Glomerular endothelial cell (primary cell): ENCODE data around the gene KATNBL1. TPM values are rescaled to one million over a fixed set of nuclear protein-coding genes. Genes with fewer than 3 reads are reported as not detected.
"Not testable (repeated sequence)": the region's sequence is repeated elsewhere in the genome, so short reads cannot be mapped to it uniquely, and the experiment has no call there.

ENCODE experiments used
- DNase-seq: peaks from one replicate; pipeline ENCODE4 v3.0.0-alpha.2; 2011; ENCODE audit warnings: low read depth, low spot score; ENCODE audit errors: extremely low read depth
- total RNA-seq: library from RNA; depleted of rRNA; stranded (reverse); fragments of >200 nt; gene quantifications from 2 replicates; pipeline ENCODE4 v1.2.3, GENCODE V29; 2015

KATNBL1 gene
- total RNA-seq, 1 donor from 2014 or later, result 47.7 TPM

DNA sequence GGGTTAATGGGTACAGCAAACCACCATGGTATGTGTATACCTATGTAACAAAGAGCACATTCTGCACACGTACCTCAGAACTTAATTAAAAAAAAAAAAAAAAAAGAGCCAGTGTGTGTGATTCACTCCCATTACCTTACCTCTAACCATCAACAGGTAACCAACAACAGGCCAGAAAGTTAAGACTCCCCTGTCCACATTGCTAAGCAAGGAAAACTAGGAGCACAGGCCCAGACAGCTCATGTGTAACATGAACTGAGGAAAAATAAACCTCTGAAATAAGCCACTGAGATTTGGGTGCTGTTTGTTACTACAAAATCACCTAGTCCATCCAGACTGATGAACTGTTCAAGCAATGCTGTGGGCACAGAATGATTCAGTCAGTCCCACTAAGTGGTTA is 6.0 kb downstream of the KATNBL1 start:
- DNase-seq, result no peak

DNA sequence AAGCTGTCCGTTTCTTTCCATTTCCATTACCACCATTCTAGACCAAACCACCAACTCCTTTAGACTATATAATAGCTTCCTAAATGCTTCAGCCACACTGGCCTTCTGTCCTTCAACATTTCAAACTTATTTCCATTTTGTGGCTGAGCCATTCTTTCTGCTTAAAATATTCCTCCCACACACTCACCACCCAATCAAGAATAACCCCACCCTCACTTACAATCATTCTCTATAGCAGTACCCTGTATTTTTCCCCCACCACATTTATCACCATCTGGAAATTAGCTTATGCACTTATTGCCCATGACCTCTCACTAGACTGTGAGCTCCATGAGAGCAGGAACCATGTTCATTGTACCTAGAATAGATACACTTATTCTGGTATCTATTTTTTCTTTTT is 6.6 kb downstream of the KATNBL1 start:
- DNase-seq, result no peak

- DNase-seq, result not testable (repeated sequence)
Observed at GRCh38 chr15:34193272-34193671, 16.6 kb downstream of the KATNBL1 start.

GRCh38 chr15:34188711-34189110 is 21.2 kb downstream of the KATNBL1 start:
- no peak for DNase-seq

- DNase-seq, result no peak
Observed at GRCh38 chr15:34185666-34186065, 24.2 kb downstream of the KATNBL1 start.

DNA sequence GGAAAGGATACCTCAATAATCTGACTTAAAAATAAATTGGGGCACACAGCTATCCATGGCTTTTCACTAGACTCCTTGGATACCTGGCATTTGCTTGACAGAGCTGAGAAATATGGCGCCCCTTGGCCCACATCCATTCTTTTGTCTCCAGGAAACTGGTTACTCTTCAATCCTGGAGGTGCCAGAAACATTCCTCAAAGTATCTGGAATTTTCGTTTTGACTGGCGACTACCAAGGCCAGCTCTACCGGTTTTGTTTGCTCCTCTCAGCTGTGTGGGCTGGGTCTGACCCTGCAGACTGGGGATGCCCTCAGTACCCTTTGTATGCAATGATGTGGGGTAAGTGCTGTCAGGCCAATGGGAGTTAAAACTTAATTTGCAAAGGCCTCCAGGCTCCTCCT is 27.0 kb downstream of the KATNBL1 start:
- DNase-seq, result no peak

- DNase-seq, result no peak
Observed at GRCh38 chr15:34179234-34179633, 30.7 kb downstream of the KATNBL1 start.

- DNase-seq, result not testable (repeated sequence)
Observed at GRCh38 chr15:34165987-34166573, 43.8 kb downstream of the KATNBL1 start.

- DNase-seq, result no peak
Observed at GRCh38 chr15:34161329-34161963, 48.5 kb downstream of the KATNBL1 start.

- no peak for DNase-seq
Observed at GRCh38 chr15:34160735-34161134, 49.2 kb downstream of the KATNBL1 start.

DNA sequence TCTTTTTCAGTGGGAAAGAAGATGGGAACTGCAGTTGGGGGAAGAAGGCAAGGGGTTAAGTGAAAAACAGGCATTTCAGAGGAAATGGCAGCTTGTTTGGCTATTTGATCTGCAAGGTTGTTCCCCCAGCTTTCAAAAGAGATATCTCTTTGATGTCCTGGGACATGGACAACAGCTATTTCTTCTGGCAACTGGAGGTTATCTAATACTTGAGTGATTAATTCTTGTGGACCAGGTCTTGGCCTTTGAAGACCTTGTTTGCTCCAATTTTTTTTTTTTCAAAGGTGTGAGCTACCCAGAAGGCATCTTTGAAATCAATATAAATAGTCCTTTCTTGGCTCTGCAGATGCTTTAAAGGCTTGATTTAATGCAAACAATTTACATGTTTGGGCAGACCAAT is 51.5 kb downstream of the KATNBL1 start:
- DNase-seq, result no peak

- no peak for DNase-seq
Observed at GRCh38 chr15:34155859-34156258, 54.0 kb downstream of the KATNBL1 start.

DNA sequence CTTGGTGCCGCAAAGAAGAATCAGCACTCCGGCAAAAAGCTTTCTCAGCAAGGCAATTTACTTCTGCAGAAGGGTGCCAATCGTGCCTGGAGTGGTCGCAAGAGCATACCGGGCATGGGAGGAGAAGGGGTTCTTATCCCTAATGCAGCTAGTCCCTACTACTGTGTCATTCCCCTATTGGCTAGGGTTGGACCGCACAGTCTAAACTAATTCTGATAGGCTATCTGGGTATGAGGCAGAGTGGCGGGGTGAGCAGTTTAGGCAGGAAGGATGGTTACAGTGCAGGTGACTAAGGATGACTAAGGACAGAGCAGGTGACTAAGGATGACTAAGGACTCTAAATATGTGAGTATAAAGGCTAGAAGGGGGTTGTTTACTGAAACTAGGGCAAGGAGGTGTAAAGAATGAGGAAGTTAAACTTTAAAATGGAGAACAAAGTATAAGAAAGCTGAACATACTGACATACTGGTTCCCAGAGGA is 55.1 kb downstream of the KATNBL1 start:
- DNase-seq, result no peak

GRCh38 chr15:34147371-34148140 is 62.3 kb downstream of the KATNBL1 start:
- peak; percentile 52 for DNase-seq

DNA sequence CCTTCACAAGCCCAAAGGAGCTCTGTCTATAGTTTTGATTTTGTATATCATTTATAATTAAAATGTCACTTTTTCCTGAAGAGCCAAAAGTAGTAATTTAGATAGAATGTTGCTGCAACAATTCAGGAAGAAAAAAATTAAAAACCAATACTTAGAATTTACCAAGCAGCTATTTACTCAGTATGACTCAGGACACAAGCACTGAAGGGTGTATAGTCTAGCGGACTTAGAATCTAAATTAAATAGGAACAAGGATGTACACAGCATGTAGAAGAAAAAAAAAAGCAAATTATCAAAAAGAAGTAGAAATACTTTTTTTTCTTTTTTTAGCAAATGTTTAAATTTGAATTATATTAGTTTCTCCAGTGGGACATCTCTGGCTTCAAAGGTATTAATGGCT is 76.4 kb downstream of the KATNBL1 start:
- no peak for DNase-seq

DNA sequence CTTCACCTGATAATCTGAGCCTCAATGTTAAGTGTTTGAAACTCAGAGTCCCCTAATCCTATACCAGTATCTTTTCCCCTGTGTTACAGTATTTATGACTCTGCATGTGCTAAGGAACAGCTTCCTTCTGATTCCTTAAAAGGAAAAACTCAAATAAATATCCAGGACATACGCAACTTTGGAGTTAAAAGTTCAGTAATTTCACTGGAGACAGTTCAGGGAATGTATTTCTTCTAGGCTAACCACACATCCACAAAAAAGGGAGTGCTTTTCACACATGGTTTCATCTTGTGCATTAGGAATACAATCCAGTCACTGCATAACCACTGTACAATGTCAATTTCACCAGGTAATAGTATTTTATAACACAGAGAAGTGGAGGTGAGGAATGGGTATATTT is 77.0 kb downstream of the KATNBL1 start:
- no peak for DNase-seq

- no peak for DNase-seq
Observed at GRCh38 chr15:34128898-34129297, 81.0 kb downstream of the KATNBL1 start.

DNA sequence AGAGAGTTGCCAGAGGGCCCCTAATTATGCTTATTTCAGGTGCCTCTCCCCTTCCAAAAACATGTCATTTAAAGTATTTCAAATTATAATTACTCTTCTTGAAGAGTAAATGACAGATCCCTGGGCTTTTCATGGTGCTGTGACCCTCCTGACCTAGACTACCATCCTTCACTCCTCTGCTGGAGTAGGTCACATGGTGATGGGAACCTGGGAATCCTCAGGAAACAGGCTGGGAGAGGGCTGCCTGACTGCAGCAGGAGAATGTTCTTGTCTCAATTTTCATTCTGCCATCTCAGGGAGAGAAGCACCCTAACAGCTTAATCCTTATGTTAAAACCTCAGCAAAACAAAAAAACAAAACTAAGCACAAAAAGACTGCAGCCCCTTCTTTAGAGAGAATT is 83.4 kb downstream of the KATNBL1 start:
- DNase-seq, result no peak

DNA sequence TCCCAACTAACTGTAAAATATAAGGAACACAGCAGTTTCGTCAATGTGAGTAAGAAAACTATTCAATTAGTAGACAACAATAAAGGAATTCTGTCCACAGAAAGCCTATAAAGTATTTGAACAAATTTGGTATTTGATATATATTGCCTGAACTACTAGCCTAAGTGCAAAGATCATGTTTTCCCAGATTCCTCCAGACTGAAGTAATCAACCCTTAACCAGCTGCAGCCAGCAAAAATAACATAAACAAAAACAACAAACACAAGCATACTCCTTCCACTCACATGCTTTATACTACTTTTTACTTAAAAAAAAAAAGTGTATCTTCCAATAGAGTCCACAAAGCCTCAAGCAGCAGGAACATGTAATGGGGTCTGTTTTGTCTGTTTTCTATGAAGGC is 84.0 kb downstream of the KATNBL1 start:
- DNase-seq, result no peak

- no peak for DNase-seq
Observed at GRCh38 chr15:34124651-34125050, 85.2 kb downstream of the KATNBL1 start.

DNA sequence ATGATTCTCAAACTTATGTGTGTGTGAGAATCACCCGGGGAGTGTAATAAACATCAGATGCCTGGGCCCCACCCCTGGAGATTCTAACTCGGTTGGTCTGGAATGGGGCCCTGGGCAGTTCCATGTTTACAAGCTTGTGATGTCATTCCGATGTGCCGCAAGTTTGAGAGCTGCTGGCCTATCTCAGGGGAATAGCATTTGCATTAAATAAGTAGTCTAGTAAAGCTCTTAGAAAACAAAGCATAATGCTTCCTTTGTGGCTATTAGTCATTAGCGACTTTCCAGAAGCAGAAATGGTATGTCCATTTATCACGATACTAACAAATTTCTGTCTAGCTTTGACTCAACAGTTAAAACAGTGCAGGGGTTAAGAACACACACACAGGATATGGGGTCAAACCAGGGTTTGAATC is 87.1 kb downstream of the KATNBL1 start:
- DNase-seq, result peak; percentile 76

DNA sequence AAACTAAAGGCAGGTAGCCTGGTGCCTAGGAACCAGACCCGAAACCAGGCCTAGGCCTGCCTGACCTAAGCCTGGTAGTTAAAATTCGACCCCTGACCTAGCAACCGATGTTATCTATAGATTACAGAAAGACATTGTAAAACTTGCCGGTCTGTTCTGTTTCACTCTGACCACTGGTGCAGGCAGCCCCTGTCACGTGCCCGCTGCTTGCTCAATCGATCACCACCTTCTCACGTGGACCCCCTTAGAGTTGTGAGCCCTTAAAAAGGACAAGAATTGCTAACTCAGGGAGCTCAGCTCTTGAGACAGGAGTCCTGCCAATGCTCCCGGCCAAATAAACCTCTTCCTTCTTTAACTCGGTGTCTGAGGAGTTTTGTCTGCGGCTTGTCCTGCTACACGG is 88.1 kb downstream of the KATNBL1 start:
- not testable (repeated sequence) for DNase-seq
